ENCODE data around the gene POF1B.
"Not testable (repeated sequence)": the region's sequence is repeated elsewhere in the genome, so short reads cannot be mapped to it uniquely, and the experiment has no call there.

POF1B gene, protein sequence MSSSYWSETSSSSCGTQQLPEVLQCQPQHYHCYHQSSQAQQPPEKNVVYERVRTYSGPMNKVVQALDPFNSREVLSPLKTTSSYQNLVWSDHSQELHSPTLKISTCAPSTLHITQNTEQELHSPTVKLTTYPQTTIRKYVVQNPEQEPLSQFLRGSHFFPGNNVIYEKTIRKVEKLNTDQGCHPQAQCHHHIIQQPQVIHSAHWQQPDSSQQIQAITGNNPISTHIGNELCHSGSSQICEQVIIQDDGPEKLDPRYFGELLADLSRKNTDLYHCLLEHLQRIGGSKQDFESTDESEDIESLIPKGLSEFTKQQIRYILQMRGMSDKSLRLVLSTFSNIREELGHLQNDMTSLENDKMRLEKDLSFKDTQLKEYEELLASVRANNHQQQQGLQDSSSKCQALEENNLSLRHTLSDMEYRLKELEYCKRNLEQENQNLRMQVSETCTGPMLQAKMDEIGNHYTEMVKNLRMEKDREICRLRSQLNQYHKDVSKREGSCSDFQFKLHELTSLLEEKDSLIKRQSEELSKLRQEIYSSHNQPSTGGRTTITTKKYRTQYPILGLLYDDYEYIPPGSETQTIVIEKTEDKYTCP

DNA sequence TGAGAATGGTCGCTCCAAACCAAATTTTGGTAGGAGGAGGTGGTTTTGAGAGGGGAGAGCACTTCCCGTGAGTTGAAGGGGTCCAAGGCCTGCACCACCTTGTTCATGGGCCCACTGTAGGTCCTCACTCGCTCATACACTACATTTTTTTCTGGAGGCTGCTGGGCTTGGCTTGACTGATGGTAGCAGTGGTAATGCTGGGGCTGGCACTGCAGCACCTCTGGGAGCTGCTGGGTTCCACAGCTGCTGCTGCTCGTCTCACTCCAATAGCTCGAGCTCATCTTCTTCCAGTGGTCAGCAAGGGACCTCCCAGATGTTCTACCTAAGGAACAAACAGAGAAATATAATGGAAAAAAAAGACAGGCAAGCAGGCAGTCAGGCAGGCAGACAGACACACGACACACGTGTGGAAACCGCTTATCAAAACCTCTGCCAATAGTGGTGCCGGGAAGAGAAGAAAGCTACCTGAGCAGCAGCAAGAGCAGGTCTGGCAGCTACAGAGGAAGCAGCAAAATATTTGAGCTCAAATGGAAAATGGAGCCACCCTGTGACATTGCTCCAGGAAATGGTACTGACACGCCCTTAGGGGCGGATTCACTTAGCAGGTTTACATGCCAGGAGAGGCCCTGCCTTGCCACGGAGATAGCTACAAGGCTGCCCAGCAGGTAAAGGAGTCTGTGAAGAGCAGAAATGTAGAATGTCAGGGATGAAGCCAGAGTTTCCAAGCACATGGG, at the start of gene POF1B:
Gene POF1B (minus strand): TSS at position 492 of the 734 bp plus-strand sequence. CDS start 211 bp downstream, at position 281.
- no peak for DNase-seq (ENCODE audit: extremely low read depth in 1 of 2, low read depth in 1 of 2)

GRCh38 chrX:85429066-85429465, 49.6 kb upstream of the POF1B start:
- DNase-seq (ENCODE audit: extremely low read depth in 1 of 2, low read depth in 1 of 2): no peak

GRCh38 chrX:85419293-85419692, 39.8 kb upstream of the POF1B start:
- no peak for DNase-seq (ENCODE audit: extremely low read depth in 1 of 2, low read depth in 1 of 2)

DNA sequence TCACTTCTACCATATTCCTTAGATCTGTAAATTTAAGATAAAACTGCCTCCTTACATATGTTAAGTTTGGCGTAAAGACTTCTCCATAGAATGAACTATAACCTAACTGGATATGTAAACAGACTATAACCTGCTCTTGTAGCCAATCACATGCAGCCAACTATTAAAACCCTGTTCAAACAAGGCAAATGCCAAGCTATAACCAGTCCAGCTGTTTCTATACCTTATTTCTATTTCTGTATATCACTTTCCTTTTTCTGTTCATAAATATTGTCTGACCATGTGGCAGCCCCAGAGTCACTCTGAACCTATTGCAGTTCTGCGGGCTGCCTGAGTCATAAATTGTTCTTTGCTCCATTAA, 12.4 kb upstream of the POF1B start:
- DNase-seq (ENCODE audit: extremely low read depth in 1 of 2, low read depth in 1 of 2): no peak

GRCh38 chrX:85391185-85391877, 11.9 kb upstream of the POF1B start:
- DNase-seq (ENCODE audit: extremely low read depth in 1 of 2, low read depth in 1 of 2): no peak

DNA sequence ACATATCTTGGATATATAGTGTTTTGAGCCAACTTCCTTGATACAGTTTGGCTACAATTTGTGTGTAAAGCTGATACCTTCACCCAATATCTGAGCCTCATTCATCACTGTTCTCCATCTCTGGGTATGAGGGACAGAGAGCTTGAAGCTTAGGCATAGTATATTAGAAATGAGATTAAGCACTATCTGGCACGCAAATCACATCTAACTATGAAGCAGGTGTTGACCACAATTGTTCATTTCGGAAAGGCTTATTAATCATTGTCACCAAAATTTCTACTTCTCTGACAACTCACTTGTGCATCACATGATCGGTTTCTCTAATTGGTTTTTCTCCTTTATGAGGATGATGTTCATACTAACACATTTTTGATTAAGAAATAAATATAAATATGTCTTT, 2.1 kb upstream of the POF1B start:
- no peak for DNase-seq (ENCODE audit: extremely low read depth in 1 of 2, low read depth in 1 of 2)

GRCh38 chrX:85378461-85378860, 1.0 kb downstream of the POF1B start:
- DNase-seq (ENCODE audit: extremely low read depth in 1 of 2, low read depth in 1 of 2): no peak

- no peak for DNase-seq (ENCODE audit: extremely low read depth in 1 of 2, low read depth in 1 of 2)
Measured at GRCh38 chrX:85375333-85375738, 4.1 kb downstream of the POF1B start.

DNA sequence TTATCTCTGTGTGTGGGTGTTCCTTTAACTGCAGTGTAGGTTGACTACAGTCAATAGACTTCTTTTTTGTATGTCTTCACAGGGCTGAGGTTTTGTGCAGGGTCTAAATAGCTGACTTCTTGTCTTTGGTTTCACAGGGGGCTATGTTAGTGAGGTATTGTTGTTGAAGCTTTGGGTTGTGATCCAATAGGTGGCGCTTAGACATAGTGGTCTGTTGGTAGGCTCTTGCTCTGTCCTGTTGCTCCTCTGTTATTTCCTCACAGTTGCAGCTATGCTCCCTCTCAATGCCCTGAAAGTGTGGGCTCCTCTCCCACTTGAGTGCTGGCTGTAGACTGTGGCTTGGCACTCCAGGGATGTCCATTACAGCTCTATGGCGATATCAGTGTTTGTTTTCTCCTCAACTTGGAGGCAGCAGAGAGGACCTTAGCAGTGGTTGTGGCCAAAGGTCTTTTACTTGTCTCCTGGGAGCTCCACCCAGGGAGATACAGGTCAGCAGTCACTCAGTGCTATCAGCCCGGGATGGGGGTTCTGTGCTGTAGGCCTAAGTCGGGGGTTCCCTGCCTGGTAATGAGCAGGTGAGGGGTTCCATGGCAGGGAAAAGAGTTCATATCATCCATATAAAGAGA, 14.0 kb downstream of the POF1B start:
- no peak for DNase-seq (ENCODE audit: extremely low read depth in 1 of 2, low read depth in 1 of 2)

DNA sequence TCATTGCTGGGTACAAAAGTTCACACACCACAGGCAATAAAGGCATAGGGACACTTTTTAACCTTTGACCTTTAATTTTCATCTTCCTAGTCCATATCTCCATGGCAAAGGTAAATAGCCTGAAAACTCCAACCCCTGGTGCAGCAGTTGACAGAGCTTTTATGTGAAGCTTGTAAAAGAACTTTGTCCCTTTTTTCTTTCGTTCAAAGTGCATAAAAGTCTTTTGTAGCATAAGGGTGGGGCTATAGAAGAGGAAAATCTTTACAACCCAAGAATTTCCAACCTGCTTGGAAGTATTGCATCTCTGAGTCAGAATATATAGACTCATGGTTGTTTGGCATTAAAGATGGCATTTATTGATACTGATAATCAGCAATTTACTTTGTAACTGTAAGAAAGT, 20.4 kb downstream of the POF1B start:
- no peak for DNase-seq (ENCODE audit: extremely low read depth in 1 of 2, low read depth in 1 of 2)

DNA sequence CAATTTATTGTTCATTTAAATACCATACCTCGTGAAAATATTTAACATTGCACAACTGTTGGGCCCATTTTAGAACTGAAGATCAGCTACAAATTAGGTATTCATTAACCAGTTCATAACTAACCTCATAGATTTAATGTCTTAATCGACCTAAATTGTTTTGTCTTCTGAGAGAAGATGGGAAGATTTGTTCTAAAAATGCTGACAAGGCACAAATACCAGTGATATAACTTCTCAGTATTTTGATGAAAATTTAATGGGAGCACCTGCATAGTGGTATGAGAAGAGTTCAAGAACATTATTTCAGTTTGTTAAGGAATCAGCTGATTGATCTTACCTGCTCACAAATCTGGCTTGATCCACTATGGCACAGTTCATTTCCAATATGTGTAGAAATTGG, 33.9 kb downstream of the POF1B start:
- no peak for DNase-seq (ENCODE audit: extremely low read depth in 1 of 2, low read depth in 1 of 2)

DNA sequence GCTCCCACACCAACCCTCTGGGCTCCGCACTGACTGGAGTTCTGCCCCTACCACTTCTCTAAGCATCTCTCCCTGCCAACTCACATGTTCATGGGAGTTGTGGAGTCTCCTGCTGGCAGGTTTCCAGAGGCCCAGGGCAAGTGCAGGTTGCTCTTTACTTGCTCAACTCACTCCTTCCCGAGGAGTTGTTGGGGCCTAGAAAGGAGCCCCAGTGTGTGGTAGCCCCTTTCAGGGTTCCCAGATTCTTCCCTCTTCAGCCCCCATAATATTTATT, 52.5 kb downstream of the POF1B start:
- DNase-seq (ENCODE audit: extremely low read depth in 1 of 2, low read depth in 1 of 2): no peak

DNA sequence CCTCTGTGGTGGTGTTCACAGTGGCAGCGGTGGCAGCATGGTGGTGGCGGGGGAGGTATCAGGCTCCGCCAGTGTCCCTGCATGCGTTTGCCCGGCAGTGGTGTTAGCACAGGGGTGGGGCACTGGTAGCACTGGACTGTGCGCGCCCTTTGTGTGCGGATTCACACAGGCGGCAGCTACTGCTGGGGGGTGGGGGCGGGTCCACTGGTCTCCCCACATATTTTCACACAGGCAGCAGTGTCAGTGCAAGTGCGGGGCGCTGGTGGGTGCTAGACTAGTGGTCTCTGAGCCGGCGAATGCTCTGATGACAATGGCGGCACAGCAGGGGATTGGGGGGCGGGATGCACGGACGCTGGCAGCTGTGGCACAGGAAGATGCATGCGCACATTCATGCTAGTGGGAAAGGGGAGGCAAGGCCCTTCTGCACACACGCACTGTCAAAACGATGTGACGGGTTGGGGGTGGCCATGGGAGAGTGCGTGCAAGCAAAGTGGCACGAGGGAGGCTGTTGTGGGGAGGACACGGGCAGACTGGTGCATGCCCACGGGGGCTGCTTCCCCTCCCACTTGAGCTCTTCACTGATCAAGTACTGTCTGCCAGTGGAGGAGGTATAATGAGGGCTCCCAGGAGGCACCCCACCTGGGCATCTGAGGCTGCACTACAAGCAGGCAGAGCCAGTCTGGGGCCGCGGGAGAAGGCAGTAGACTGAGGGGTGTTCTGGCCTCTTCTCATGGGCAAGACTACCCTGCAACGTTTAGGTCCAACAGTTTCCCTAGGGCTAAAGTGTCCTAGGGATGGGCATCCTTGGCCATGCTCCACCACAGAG, 53.0 kb downstream of the POF1B start:
- no peak for DNase-seq (ENCODE audit: extremely low read depth in 1 of 2, low read depth in 1 of 2)

DNA sequence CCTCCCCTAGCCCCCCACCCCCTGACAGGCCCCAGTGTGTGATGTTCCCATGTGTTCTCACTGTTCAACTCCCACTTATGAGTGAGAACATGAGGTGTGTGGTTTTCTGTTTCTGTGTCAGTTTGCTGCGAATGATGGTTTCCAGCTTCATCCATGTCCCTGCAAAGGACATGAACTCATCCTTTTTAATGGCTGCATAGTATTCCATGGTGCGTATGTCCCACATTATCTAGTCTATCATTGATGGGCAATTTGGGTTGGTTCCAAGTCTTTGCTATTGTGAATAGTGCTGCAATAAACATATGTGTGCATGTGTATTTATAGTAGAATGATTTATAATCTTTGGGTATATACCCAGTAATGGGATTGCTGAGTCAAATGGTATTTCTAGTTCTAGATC, 68.1 kb downstream of the POF1B start:
- not testable (repeated sequence) for DNase-seq (ENCODE audit: extremely low read depth in 1 of 2, low read depth in 1 of 2)

- DNase-seq (ENCODE audit: extremely low read depth in 1 of 2, low read depth in 1 of 2): no peak
Measured at GRCh38 chrX:85309717-85310116, 69.7 kb downstream of the POF1B start.

DNA sequence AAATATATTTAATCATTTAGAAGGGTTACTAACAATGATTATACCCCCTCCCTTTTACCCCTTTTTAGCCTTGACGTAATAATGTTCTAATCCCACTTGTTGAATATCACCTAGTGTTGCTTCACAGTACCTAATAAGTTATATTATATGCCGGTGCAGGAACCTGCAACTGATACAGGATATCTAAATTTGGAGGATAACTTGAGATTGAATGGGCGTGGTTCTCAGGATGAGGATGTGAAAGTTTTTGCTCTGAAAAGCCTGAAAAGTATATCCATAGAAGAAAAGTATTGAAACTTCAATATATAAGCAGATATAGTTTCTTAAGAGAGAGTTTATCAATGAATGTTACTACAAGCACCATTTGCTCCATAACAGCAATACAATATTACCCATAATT, 75.9 kb downstream of the POF1B start:
- DNase-seq (ENCODE audit: extremely low read depth in 1 of 2, low read depth in 1 of 2): no peak

DNA sequence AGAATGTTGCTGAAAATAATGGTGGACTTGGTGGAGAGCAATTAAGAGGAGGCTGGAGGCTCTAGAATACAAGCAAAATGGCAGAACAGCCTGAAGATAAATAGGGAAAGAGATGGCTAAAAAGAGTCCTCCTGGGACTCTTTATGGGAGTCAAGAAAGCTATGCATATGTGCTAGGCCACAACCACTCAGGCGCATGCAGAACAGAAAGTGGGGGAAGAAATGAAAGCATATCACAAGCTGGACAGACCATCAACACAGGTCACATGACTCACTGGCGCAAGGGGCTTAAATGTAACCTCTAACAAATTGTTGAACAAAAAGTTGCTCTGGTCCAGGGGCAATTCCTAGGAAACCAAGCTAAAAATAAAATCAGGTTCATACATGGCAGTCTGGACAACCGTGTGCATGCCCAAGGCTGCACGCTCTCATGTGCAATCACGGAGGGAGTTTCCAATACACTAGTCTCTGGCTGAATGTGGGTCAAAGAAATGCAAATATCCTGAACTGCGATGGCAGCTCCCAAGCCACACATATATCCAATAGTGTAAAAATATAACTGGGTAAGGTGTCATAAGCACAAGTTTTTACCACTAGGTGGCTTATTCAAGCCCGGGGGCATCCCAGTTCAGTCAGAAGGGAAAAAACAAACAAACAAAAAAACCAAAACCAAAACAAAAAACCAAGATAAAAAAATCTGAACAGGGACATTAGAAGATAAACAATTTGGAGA, 90.3 kb downstream of the POF1B start:
- DNase-seq (ENCODE audit: extremely low read depth in 1 of 2, low read depth in 1 of 2): no peak

DNA sequence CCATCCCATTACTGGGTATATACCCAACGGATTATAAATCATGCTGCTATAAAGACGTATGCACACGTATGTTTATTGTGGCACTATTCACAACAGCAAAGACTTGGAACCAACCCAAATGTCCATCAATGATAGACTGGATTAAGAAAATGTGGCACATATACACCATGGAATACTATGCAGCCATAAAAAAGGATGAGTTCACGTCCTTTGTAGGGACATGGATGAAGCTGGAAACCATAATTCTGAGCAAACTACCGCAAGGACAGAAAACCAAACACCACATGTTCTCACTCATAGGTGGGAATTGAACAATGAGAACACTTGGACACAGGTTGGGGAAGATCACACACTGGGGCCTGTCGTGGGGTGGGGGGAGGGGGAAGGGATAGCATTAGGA, 94.2 kb downstream of the POF1B start:
- not testable (repeated sequence) for DNase-seq (ENCODE audit: extremely low read depth in 1 of 2, low read depth in 1 of 2)

DNA sequence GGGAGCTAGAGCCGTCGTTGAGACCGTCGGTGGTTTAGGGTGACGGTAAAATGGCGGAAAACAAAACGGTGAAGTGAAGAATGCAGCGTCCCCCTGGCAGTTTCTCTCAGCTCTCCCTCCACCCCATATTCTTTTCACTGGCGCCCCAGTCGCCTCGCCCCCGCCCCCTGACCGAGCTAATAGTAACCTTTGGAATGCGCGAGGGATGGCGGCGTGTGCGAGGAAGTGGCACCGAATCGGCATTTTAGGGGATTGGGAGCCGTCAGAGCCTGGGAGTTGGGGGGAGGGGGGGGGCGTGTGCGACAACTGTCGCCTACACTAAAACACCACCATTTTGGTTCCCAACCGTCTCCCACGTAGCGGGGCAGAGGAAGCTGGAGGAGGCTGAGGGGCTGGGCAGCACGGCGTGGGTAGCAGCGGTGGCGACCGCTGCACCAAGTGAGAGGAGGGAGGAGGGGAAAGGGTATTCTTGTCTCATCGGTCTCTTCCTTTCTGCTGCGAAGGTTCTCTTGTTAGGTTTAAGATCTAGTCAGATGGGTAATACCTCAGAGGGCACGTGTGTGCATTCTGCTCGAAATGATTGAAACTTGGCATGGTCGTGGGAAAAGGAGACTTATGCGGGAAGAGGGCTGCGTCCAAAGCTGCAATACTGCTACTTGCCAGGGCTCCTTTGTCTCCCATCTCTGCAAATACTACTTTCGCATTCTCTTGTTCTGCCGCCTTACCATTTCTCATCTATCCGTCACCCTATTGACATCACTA, 134.8 kb downstream of the POF1B start:
- DNase-seq (ENCODE audit: extremely low read depth in 1 of 2, low read depth in 1 of 2): no peak
